ENCODE measurements around the gene MAST4.

- TF ChIP-seq POLR2A (IDR thresholded peaks at IDR 0.05) (no peak), CTCF (IDR thresholded peaks at IDR 0.05) (no peak)
Observed at GRCh38 chr5:66993882-66994281, 397.7 kb downstream of the MAST4 start.

Data from uterus (tissue), 2 donors.